ENCODE measurements around the gene CTRB1. TPM values are rescaled to one million over a fixed set of nuclear protein-coding genes. Genes with fewer than 3 reads are reported as not detected.

CTRB1 gene
- total RNA-seq, 6 experiments from 2014 or later = not detected

GRCh38 chr16:75216127-75216526 is 2.7 kb upstream of the CTRB1 start:
- peaks cover 11% of the 10 kb centered on the region for H3K27me3 Mint-ChIP-seq (ENCODE audit: insufficient read depth)
- no peak for TF ChIP-seq CTCF (IDR thresholded peaks at IDR 0.05)

GRCh38 chr16:75216576-75216975 is 2.2 kb upstream of the CTRB1 start:
- Mint-ChIP-seq H3K27ac (no peak overlapping the region), H3K9me3 (no peaks in the 10 kb centered on the region), H3K4me3 (no peak overlapping the region), H3K36me3 (ENCODE audit: low read depth) (no peaks in the 10 kb centered on the region), H3K4me1 (ENCODE audit: low read depth) (peaks cover 6% of the 10 kb centered on the region), H3K27me3 (ENCODE audit: insufficient read depth) (peaks cover 9% of the 10 kb centered on the region)
- DNase-seq = no peak
- TF ChIP-seq CTCF (IDR thresholded peaks at IDR 0.05) = no peak

More at GRCh38 chr16:75216127-75216526, 2.7 kb upstream of the CTRB1 start:
- H3K36me3 Mint-ChIP-seq (ENCODE audit: low read depth) = no peaks in the 10 kb centered on the region
- H3K4me3 Mint-ChIP-seq = no peak overlapping the region
- no peaks in the 10 kb centered on the region for H3K9me3 Mint-ChIP-seq
- no peak overlapping the region for H3K27ac Mint-ChIP-seq
- no peak for DNase-seq
- H3K4me1 Mint-ChIP-seq (ENCODE audit: low read depth) = peaks cover 6% of the 10 kb centered on the region

- H3K4me1 Mint-ChIP-seq (ENCODE audit: low read depth) = peaks cover 6% of the 10 kb centered on the region
Measured at GRCh38 chr16:75217389-75217851, 1.4 kb upstream of the CTRB1 start.

GRCh38 chr16:75219088-75219487 is 300 bp downstream of the CTRB1 start:
- DNase-seq = no peak
- no peak for TF ChIP-seq CTCF (IDR thresholded peaks at IDR 0.05)
- Mint-ChIP-seq H3K27ac (no peak overlapping the region), H3K9me3 (peaks cover under 1% of the 10 kb centered on the region; the same call in 1 of the 2 replicates), H3K4me1 (ENCODE audit: low read depth) (peaks cover 6% of the 10 kb centered on the region), H3K36me3 (ENCODE audit: low read depth) (no peaks in the 10 kb centered on the region), H3K4me3 (no peak overlapping the region), H3K27me3 (ENCODE audit: insufficient read depth) (peaks cover 4% of the 10 kb centered on the region)

More at GRCh38 chr16:75217389-75217851, 1.4 kb upstream of the CTRB1 start:
- H3K27me3 Mint-ChIP-seq (ENCODE audit: insufficient read depth) = peaks cover 9% of the 10 kb centered on the region
- H3K27ac Mint-ChIP-seq = no peak overlapping the region
- no peak overlapping the region for H3K4me3 Mint-ChIP-seq
- no peak for TF ChIP-seq CTCF (IDR thresholded peaks at IDR 0.05)
- no peaks in the 10 kb centered on the region for H3K36me3 Mint-ChIP-seq (ENCODE audit: low read depth)
- no peak for DNase-seq
- no peaks in the 10 kb centered on the region for H3K9me3 Mint-ChIP-seq

GRCh38 chr16:75219838-75220237 is 1.1 kb downstream of the CTRB1 start:
- Mint-ChIP-seq H3K36me3 (ENCODE audit: low read depth) (no peaks in the 10 kb centered on the region), H3K9me3 (peaks cover 7% of the 10 kb centered on the region; the same call in 1 of the 2 replicates), H3K27ac (no peak overlapping the region), H3K27me3 (ENCODE audit: insufficient read depth) (peaks cover 12% of the 10 kb centered on the region), H3K4me3 (peak overlapping the region; percentile 56; the same call in 1 of the 2 replicates), H3K4me1 (ENCODE audit: low read depth) (peaks cover 11% of the 10 kb centered on the region)
- DNase-seq = no peak
- TF ChIP-seq CTCF (IDR thresholded peaks at IDR 0.05) = no peak

Measured in HFFc6 (cell line).